Left lung (tissue), 10 donors: Measurements from ENCODE around the gene DLAT. TPM values are rescaled to one million over a fixed set of nuclear protein-coding genes. Genes with fewer than 3 reads are reported as not detected.

Source experiments
- ATAC-seq: fragments of 200-7000 bp; cut with Tn5 transposase; one replicate; pipeline ENCODE4 v1.9.1; 2020; ENCODE audit warnings: moderate library complexity
- DNase-seq, 4 donors: peaks; one replicate each; pipeline ENCODE4 v3.0.0-alpha.2; 2013 to 2020
- H3K27ac ChIP-seq, 2 donors: fragments of 200-600 bp; sonication (generic) in 1 of 2; one replicate each; pipeline versions ENCODE4 v1.5.0 to v1.8.0; 2020 to 2021
- H3K27me3 ChIP-seq, 2 donors: fragments of 200-600 bp; sonication (generic) in 1 of 2; one replicate each; pipeline versions ENCODE4 v1.5.0 to v1.8.0; 2020 to 2021
- H3K36me3 ChIP-seq, 2 donors: fragments of 200-600 bp; sonication (generic) in 1 of 2; one replicate each; pipeline versions ENCODE4 v1.5.0 to v1.8.0; 2020 to 2021
- H3K4me1 ChIP-seq, 2 donors: fragments of 200-600 bp; one replicate each; pipeline ENCODE4 v1.8.0; 2021
- H3K4me3 ChIP-seq, 2 donors: fragments of 200-600 bp; sonication (generic) in 1 of 2; one replicate each; pipeline versions ENCODE4 v1.5.0 to v1.8.0; 2020 to 2021; ENCODE audit warnings: mild to moderate bottlenecking in 1 of 2
- H3K9me3 ChIP-seq, 2 donors: fragments of 200-600 bp; sonication (generic) in 1 of 2; one replicate each; pipeline versions ENCODE4 v1.5.0 to v1.8.0; 2020 to 2021
- CTCF ChIP-seq, 2 donors: fragments of 200-600 bp; sonication (generic) in 1 of 2; IDR thresholded peaks; one replicate each; pipeline versions ENCODE4 v1.5.0 to v1.8.0; 2021; ENCODE audit warnings: antibody characterized with exemption in 2 of 2
- intact Hi-C, 2 donors: fragments of 100-400 bp; cut with DNase I; formaldehyde crosslinking; loops; one replicate each; pipeline versions ENCODE4 v1.11.2 to v1.14.2; 2022
- polyA plus RNA-seq, 6 donors: library from polyadenylated mRNA; unstranded; fragments of 120-200 nt; gene quantifications; one replicate each; pipeline ENCODE4 v1.2.1, GENCODE V29; 2013; ENCODE audit not compliant: insufficient read length in 6 of 6
- total RNA-seq, 2 donors: library from RNA; stranded (reverse); fragmentation: NEBNext Ultra II Directional; extraction: Animal tissue kit (Norgen Biotek cat#: 25700); gene quantifications; one replicate each; pipeline ENCODE4 v1.2.1, GENCODE V29; 2021
- donor health status: DM: no; HTN: yes; CAD: no.
- donor health status: DM: no; HTN: no; CAD: no.

The DLAT gene
- total and polyA plus RNA-seq, 8 donors, result 29.8 to 40.1 (median 33.8) TPM

GRCh38 chr11:112062923-112063322, 37.7 kb downstream of the DLAT start:
- DNase-seq (no peak), ATAC-seq (no peak)
- H3K27me3 ChIP-seq, result no peaks in the 10 kb centered on the region
- no peaks in the 10 kb centered on the region for H3K9me3 ChIP-seq
- peaks cover 0 to 46% of the 10 kb centered on the region in 2 donors for H3K36me3 ChIP-seq
- no peak for TF ChIP-seq CTCF (IDR thresholded peaks at IDR 0.05)
- H3K4me3 ChIP-seq, result no peak overlapping the region
- H3K27ac ChIP-seq, result no peak overlapping the region
- H3K4me1 ChIP-seq, result no peaks in the 10 kb centered on the region
- intact Hi-C loops, result no loop called here

DNA sequence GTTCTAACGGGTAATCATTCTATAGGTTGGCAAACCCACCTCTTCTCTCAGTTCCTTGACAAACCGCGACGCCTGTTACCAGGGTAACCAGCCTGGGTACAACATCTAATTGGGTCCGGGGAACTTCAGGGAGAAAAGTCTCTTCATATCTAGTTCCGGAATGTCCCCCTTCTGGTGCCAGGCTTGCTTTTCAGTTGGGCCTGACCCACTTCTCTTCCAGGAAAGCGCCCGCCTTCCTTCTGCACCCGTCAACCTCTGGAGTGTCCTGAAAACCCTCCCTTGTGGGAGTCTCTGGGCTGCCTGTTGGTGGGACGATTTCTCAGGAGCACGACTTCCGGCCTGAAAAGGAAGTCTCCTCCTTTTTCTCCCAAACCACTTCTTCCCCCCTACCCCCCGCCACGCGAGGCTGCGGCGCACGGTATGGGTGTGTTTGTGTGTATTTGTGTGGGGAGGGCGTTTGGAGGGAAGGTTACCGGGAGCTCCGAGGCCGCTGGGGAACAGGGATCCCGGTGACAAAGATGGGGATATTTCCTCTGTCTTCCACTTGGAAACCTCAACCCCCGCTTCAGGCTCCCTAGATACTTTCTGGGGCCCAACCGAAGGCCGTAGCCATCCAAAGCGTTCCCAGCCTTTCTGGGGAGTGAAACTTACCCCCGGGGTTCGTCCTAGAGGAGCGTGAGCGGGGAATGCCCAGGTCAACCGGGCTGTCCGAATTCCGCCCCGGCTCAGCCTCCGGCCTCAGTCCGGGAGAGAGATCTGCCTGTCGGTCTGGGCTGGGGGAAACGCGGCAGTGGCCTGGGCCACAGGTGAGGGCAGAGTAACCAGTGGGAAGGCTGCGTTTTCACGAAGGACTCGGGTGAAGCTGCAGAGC, 49.0 kb downstream of the DLAT start, which contains the start of the genes NKAPD1 and PIH1D2:
NKAPD1 (plus strand) TSS at position 359 of the 871 bp plus-strand sequence. CDS start 1,276 bp downstream, outside the sequence.
PIH1D2 (minus strand) TSS at position 77 of the 871 bp plus-strand sequence. CDS start 843 bp downstream, outside the sequence.
- peak; percentile 80 to 91 (median 88) for DNase-seq
- peak within 1 kb of the TSS; percentile 65 to 91 for H3K4me3 ChIP-seq
- peaks cover 13 to 17% of the 10 kb centered on the region in 2 donors for H3K4me1 ChIP-seq
- ATAC-seq, result peak; percentile 95
- TF ChIP-seq CTCF (IDR thresholded peaks at IDR 0.05), result no peak
- no peaks in the 10 kb centered on the region for H3K9me3 ChIP-seq
- intact Hi-C loops, result no loop called here
- H3K27ac ChIP-seq, result peak within 1 kb of the TSS; percentile 91 to 92
- H3K36me3 ChIP-seq, result peaks cover 0 to 32% of the 10 kb centered on the region in 2 donors
- no peaks in the 10 kb centered on the region for H3K27me3 ChIP-seq

DNA sequence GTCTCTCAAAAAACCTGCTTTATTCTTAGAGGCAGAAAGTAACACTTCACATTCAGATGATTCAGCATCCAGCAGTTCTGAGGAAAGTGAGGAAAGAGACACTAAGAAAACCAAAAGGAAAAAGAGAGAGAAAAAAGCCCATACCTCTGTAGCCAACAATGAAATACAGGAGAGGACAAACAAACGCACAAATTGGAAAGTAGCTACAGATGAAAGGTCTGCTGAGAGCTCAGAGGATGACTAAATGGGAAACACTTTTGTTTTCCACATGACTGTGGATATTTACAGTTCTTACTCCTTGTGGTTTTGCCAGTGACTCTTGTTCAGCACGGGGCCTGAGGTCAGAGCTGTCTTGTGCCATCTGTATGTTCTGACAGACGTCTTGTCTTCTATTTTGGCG, 57.5 kb downstream of the DLAT start:
- intact Hi-C loops, result no loop called here
- H3K4me3 ChIP-seq, result no peak overlapping the region
- TF ChIP-seq CTCF (IDR thresholded peaks at IDR 0.05), result no peak
- no peaks in the 10 kb centered on the region for H3K9me3 ChIP-seq
- H3K36me3 ChIP-seq, result peaks cover 0 to 74% of the 10 kb centered on the region in 2 donors
- no peak overlapping the region for H3K27ac ChIP-seq
- no peaks in the 10 kb centered on the region for H3K27me3 ChIP-seq
- ATAC-seq (no peak), DNase-seq (no peak)
- H3K4me1 ChIP-seq, result peaks cover 6 to 17% of the 10 kb centered on the region in 2 donors

DNA sequence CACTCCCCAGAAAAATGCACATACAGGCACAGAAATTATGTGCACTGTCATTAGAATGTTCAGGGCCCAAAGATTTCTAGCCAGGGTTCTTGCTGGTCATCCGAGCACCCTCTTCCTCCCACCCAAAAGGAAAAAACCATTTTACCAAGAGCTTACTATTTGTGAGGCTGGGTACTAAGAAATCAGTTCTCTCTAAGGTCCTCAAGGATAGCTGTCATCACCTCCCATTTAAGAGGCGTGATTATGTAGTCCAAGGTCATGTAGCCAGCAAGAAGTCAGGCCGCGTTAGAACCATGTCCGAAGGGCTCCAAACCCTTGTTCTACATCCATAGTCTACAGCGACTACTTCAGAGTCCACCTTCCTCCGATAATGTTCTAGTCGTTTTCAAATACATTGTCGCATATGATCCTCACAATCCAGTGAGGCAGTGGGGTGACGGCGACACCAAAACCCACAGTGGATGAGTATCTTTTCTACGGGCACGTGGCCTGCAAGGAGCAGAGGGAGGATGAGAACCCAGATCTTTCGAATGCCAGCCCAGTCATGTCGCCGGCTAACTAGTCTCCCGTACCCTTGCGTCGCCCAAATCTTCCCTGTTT, 60.7 kb downstream of the DLAT start:
- Histone ChIP-seq H3K27ac (peak overlapping the region; percentile 46 to 78), H3K27me3 (no peaks in the 10 kb centered on the region), H3K36me3 (peaks cover 0 to 73% of the 10 kb centered on the region in 2 donors), H3K4me3 (peak overlapping the region; percentile 89 to 91), H3K4me1 (peaks cover 8 to 42% of the 10 kb centered on the region in 2 donors), H3K9me3 (no peaks in the 10 kb centered on the region)
- ATAC-seq, result peak; percentile 70
- no peak for TF ChIP-seq CTCF (IDR thresholded peaks at IDR 0.05)
- DNase-seq, result no peak
- intact Hi-C loops, result no loop called here
